NCI-H187 treated with DMSO at 0.1 percent for 48 hours (cell line): Measurements from ENCODE around the gene CABLES2.

Experiments
- DNase-seq: peaks from one replicate; lab custom pipeline; 2025; lab: John Stamatoyannopoulos, UW

CABLES2 gene

DNA sequence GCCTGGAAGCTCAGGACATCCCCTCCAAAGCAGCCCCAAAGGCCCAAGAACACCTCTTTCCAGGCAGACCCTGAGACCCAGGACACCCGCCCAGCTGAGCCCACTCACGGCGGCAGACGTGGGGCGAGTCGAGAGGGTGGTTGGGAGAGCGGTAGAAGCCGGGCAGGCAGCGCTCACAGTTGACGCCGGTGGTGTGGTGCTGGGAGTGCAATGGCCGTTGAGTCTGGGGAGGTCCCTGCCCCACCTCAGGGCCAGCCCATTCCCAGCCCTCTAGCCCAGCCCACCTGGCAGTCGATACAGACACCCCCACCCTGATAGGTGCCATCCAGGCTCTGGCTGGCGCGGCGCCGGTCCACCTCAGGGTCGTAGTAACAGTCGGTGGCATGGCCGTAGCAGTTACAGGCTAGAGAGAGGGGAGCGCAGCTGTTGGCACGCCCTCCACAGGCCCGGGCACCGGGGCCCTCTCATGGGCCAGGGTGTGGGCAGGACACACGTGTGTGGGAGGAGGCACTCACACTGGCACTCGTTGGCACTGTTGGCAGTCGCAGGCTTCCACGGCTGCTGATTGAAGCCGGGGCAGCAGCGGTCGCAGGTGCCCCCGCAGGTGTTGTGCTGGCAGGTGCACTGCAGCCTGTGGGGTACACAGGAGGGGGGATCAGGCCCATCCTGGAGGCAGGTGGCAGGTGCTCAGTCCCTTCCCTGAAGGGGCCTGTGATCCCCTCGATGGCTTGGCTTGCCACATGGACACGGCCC, 60.5 kb downstream of the CABLES2 start:
- DNase-seq = no peak

DNA sequence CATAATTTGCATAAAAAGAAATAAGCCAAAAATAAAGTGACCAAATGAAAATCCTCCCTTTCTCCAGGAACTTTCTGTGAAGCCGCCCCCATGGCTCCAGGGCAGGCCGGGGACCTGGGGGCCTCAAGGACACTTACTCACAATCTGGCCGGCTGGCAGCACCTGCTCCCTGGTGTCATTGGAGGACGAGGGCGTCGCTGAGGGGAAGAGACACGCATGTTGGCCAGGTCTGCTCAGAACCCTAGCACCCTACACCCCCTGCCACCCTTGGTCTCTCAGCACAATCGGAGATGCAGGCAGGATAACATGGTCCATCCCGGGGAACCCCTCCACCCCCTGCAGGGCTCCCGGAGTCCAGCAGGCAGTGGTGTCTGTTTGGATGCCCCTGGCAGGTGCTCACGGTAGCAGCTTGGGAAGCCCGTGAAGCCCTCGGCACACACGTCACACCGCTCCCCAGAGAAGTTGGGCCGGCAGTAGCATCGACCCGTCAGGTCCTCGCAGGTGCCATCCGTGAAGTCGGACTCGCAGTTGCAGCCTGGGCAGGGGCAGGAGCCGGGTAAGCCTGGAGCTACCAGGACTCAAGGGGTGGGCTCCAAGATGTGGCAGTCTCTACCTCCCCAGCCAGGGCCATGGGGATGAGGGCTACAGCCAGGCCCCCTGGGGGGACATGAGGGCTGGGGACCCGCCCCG, 61.3 kb downstream of the CABLES2 start:
- DNase-seq = no peak

DNA sequence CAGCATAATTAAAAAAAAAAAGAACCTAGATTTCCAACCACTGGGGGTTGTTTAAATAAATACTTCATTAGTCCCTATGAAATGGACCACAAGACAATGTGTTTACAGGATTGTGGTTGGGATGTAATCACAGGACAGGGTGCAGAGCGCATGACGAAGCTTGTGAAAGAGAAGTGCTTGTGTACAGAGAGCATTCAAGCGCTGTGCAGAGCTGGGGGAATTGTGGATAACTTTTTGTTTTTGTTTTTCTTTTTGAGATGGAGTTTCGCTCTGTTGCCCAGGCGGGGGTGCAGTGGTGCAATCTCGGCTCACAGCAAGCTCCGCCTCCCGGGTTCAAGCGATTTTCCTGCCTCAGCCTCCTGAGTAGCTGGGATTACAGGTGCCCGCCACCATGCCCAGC, 62.3 kb downstream of the CABLES2 start:
- DNase-seq = no peak

DNA sequence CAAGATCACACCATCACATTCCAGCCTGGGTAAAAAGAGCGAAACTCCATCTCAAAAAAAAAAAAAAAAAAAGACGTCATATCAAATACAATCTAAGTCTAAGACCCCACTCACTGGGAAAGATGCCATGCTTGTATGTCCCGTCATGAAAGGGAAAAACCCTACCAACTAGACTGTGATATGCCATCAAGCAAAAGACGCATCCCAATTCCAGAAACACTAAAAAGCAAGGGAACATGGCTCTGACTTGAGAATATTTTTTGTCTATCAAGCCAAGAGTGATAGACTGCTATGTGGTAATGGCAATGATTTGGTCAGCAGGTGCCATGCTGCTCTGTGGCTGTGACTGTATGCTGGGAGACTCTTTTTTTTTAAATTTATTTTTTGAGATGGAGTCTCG, 63.0 kb downstream of the CABLES2 start:
- no peak for DNase-seq

DNA sequence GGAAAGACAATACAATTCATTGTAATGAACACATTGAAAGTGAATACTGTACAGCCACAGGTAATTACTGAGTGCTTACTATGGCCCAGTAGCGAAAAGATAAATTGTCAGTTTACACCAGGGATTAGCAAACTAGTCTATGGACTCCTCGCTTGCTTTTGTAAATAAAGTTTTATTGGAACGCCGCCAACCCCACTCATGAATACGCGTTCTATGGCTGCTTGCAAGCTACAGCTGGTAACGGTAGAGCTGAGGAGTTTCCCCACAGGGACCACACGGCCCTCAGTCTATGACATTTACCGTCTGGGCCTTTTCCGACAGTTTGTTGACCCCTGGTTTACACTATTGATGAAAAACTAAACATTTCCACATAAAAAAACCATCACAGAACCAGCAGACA, 64.2 kb downstream of the CABLES2 start:
- DNase-seq = no peak

DNA sequence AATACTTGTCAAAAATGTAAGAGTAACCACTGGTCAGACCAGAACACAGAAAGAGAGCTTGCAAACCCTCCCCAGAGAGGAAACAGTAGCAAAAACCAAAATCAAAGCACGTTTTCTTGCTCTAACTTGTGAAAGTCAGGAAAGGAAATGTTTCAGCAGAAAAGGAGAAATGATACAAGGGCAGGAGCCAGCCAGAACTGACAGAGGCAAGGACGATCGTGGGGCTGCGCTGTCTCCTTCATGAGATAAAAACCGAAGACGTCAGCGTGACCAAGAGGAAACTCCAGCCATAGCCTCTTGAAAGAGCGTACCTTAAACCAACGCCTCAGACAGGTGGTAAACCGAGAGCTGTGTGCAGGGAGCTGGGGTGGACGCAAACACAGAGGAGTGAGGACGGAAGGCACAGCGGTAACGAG, 67.4 kb downstream of the CABLES2 start:
- DNase-seq = no peak
